Measurements from ENCODE around the gene NSG1. TPM values are rescaled to one million over a fixed set of nuclear protein-coding genes. Genes with fewer than 3 reads are reported as not detected.

NSG1 gene
- total and polyA plus RNA-seq, 2 donors (not counting 3 experiments of a cell fraction or from before 2014, with no cell fraction given): 2.0 to 2.9 TPM

DNA sequence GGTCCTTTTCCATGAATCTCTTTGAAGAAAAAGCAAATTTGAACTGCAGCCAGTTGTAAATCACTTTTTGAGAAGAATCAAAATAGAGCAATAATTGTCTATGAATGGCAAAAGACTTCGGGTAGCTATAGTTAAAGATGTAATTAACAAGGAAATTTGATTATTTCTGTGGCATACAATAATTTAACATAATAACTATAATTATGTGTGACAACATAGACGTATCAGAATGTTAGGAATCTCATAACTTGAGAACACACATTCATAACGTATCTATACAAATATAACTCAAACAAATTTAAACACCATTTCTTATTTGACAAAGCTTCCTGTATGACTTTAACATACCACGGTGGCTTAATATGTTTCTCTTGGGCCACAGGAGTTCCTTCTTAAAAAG lies 36.0 kb upstream of the NSG1 start:
- Histone ChIP-seq H4K20me1 (replicated peaks; ENCODE audit: control insufficient read depth, extremely low read depth, insufficient read depth, low read length) (no peaks in the 10 kb centered on the region), H3K27ac (ENCODE audit: insufficient read depth, low read depth, low read length) (no peak overlapping the region), H3K9ac (replicated peaks; ENCODE audit: extremely low read depth, insufficient read depth, low read length) (no peak overlapping the region), H3K4me2 (ENCODE audit: insufficient read depth, low read length) (no peak overlapping the region), H3K36me3 (ENCODE audit: control insufficient read depth in 2 of 2, extremely low read depth in 1 of 2, insufficient read depth in 2 of 2, low read length in 2 of 2) (no peaks in the 10 kb centered on the region), H3K9me3 (replicated peaks; ENCODE audit: control insufficient read depth, insufficient read depth, low read length) (no peaks in the 10 kb centered on the region), H3K79me2 (ENCODE audit: control insufficient read depth, insufficient read depth, low read length) (no peaks in the 10 kb centered on the region), H3K4me3 (replicated peaks in 1 of 3; ENCODE audit: insufficient read depth in 1 of 3, low read depth in 1 of 3, low read length in 3 of 3) (no peak overlapping the region), H3K27me3 (ENCODE audit: control insufficient read depth in 2 of 2, insufficient read depth in 2 of 2, low read length in 2 of 2) (peaks cover 2 to 4% of the 10 kb centered on the region in 2 experiments), H2AFZ (ENCODE audit: low read depth, low read length) (no peak overlapping the region), H3K9me1 (replicated peaks; ENCODE audit: control insufficient read depth, extremely low read depth, insufficient read depth, low read length) (no peaks in the 10 kb centered on the region), H3K4me1 (ENCODE audit: control insufficient read depth, extremely low read depth, insufficient read depth, low read length) (no peaks in the 10 kb centered on the region)
- ChIA-PET POLR2A (no interaction called here), CTCF (interaction anchor here (1.3 kb wide), 1 partner anchor 8 kb away, joined by 4 read pairs; no protein-coding TSS in a partner anchor)
- intact Hi-C loops (cut with micrococcal nuclease): no loop called here
- no peak for FAIRE-seq
- DNase-seq (ENCODE audit: low read depth, low spot score): no peak
- dilution Hi-C loops (cut with MboI; ENCODE audit: extremely low pct_ligation_motif_present, low sequenced_read_pairs): no loop called here
- no peak for TF ChIP-seq JUN (IDR thresholded peaks at IDR 0.05; ENCODE audit: borderline replicate concordance, insufficient read depth, insufficient read length, low read depth)
- TF ChIP-seq, protein P1, sequence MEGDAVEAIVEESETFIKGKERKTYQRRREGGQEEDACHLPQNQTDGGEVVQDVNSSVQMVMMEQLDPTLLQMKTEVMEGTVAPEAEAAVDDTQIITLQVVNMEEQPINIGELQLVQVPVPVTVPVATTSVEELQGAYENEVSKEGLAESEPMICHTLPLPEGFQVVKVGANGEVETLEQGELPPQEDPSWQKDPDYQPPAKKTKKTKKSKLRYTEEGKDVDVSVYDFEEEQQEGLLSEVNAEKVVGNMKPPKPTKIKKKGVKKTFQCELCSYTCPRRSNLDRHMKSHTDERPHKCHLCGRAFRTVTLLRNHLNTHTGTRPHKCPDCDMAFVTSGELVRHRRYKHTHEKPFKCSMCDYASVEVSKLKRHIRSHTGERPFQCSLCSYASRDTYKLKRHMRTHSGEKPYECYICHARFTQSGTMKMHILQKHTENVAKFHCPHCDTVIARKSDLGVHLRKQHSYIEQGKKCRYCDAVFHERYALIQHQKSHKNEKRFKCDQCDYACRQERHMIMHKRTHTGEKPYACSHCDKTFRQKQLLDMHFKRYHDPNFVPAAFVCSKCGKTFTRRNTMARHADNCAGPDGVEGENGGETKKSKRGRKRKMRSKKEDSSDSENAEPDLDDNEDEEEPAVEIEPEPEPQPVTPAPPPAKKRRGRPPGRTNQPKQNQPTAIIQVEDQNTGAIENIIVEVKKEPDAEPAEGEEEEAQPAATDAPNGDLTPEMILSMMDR (IDR thresholded peaks at IDR 0.05; ENCODE audit: extremely low read depth in 1 of 2, insufficient read depth in 1 of 2, low read depth in 1 of 2, low read length in 2 of 2): no peak
- TF ChIP-seq, protein P2, sequence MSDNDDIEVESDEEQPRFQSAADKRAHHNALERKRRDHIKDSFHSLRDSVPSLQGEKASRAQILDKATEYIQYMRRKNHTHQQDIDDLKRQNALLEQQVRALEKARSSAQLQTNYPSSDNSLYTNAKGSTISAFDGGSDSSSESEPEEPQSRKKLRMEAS (IDR thresholded peaks at IDR 0.05; ENCODE audit: insufficient read depth, insufficient read length): no peak
- no peak for TF ChIP-seq POLR2AphosphoS5 (IDR thresholded peaks at IDR 0.05; ENCODE audit: insufficient read depth, low read depth, low read length)
- TF ChIP-seq EZH2 (IDR thresholded peaks at IDR 0.05; ENCODE audit: borderline replicate concordance, low read depth, low read length, severe bottlenecking): no peak
- TF ChIP-seq MYC (IDR thresholded peaks at IDR 0.05; ENCODE audit: low read depth, low read length): no peak
- no peak for TF ChIP-seq POLR2A (IDR thresholded peaks at IDR 0.05; ENCODE audit: low read depth, low read length)
- no peak for TF ChIP-seq GATA2 (IDR thresholded peaks at IDR 0.05; ENCODE audit: insufficient read depth, insufficient read length, low read depth, low read length)
- TF ChIP-seq FOS (IDR thresholded peaks at IDR 0.05; ENCODE audit: borderline replicate concordance, insufficient read depth, low read length): no peak
- BruUV-seq (replicated peaks): no TSS peak

Measured in endothelial cell of umbilical vein (primary cell).